H1 (cell line): ENCODE results near the gene PPP1R13B.
A peak's percentile ranks its signal among the peaks of the same experiment; 100 is the strongest.

ENCODE experiments used
- CBX5 ChIP-seq: fragments of 300-800, 300-1000 bp; sonication (generic); IDR thresholded peaks from 2 replicates; pipeline ENCODE4 v1.7.1; 2016; ENCODE audit warnings: antibody characterized with exemption, low read length, low read depth
- EZH2 ChIP-seq: fragments of 200-600 bp; sonication (generic); IDR thresholded peaks from 2 replicates; pipeline ENCODE4 v1.7.1; 2012; ENCODE audit warnings: low read depth, mild to moderate bottlenecking, moderate library complexity, low read length, inconsistent platforms; ENCODE audit not compliant: severe bottlenecking
- FOSL1 ChIP-seq: IDR thresholded peaks from 2 replicates; pipeline ENCODE4 v1.6.1; 2011; ENCODE audit warnings: mild to moderate bottlenecking, low read depth, low read length, moderate library complexity; ENCODE audit not compliant: insufficient read depth
- POLR2A ChIP-seq, 2 experiments: IDR thresholded peaks; 1 replicate in 1 of 2; 2 replicates in 1 of 2; pipeline ENCODE4 v1.6.1; 2011; ENCODE audit warnings: low read depth in 2 of 2, low read length in 2 of 2, mild to moderate bottlenecking in 2 of 2; ENCODE audit errors: control extremely low read depth in 1 of 2
- POLR2AphosphoS5 ChIP-seq: IDR thresholded peaks from 2 replicates; pipeline ENCODE4 v1.6.1; 2011; ENCODE audit warnings: low read depth, low read length
- RAD21 ChIP-seq, 2 experiments: IDR thresholded peaks in 1 of 2; conservative IDR thresholded peaks in 1 of 2; 2 replicates each; pipeline ENCODE4 v1.6.1; 2011; ENCODE audit warnings: low read depth in 2 of 2, low read length in 2 of 2, improper control_type of control experiment in 1 of 2, inconsistent platforms in 1 of 2, mild to moderate bottlenecking in 1 of 2, moderate library complexity in 1 of 2
- RFX5 ChIP-seq: IDR thresholded peaks from 2 replicates; pipeline ENCODE4 v1.6.1; 2011; ENCODE audit warnings: low read depth, low read length, improper control_type of control experiment, borderline replicate concordance
- SP1 ChIP-seq: IDR thresholded peaks from 2 replicates; pipeline ENCODE4 v1.6.1; 2011; ENCODE audit warnings: low read depth, low read length
- SP2 ChIP-seq: IDR thresholded peaks from 2 replicates; pipeline ENCODE4 v1.6.1; 2012; ENCODE audit warnings: mild to moderate bottlenecking, low read length, inconsistent platforms
- TF ChIP-seq, protein P1 (sequence below): IDR thresholded peaks from 2 replicates; pipeline ENCODE4 v1.6.1; 2012; ENCODE audit warnings: inconsistent platforms
- TF ChIP-seq, protein P2 (sequence below), 3 experiments: IDR thresholded peaks; 1 replicate in 2 of 3; 2 replicates in 1 of 3; pipeline versions ENCODE4 v1.5.1 to v1.6.1; 2011; ENCODE audit warnings: low read length in 3 of 3, mild to moderate bottlenecking in 3 of 3, inconsistent platforms in 2 of 3, low read depth in 1 of 3, moderate library complexity in 1 of 3; ENCODE audit not compliant: insufficient read depth in 1 of 3; ENCODE audit errors: control extremely low read depth in 1 of 3

DNA sequence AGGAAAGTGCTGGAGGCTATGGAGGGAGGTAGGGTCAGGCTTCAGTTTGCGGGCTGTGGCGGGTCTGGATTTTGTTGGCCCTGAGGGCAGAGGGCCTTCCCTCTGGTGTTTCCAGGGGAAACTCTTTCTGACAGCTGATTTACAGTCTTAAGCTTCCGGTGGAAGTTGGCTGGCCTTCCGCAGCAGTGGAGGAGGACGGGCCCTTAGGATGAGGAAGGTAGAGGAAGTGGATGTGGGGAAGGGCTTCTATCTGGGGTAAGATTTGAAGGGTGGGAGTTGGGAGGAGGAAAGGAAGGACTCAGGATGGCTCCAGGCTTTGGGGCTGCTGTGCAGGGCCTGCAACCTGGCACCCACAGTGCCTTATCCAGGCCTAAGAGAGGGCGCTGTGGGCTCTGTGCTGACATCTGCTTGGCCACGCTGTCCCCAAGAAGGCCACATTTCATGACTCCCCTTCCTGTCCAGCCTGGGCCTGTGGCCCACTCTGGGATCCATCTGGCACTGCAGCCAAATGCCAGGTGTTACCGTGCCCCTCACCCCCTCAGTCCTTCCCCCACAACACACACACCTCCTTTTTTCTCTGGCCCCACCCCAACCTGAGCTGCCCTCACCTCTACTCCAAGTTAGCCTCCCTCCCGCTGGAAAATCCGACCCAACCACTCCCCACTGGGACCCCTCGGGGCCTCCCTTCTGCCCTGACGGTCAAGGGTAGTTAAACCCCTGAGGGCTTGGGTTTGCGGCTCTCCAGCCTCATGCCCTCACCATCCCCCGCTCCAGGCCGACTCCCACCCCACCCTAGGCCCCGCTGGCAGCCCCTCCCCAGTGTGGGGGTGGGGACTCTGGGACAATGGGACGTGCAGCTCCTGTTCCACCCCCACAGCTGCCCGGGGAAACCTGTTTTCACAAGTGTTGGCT lies 7.7 kb upstream of the PPP1R13B start:
- TF ChIP-seq, protein P1, sequence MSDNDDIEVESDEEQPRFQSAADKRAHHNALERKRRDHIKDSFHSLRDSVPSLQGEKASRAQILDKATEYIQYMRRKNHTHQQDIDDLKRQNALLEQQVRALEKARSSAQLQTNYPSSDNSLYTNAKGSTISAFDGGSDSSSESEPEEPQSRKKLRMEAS: no peak
- TF ChIP-seq CBX5: no peak
- TF ChIP-seq, protein P2, sequence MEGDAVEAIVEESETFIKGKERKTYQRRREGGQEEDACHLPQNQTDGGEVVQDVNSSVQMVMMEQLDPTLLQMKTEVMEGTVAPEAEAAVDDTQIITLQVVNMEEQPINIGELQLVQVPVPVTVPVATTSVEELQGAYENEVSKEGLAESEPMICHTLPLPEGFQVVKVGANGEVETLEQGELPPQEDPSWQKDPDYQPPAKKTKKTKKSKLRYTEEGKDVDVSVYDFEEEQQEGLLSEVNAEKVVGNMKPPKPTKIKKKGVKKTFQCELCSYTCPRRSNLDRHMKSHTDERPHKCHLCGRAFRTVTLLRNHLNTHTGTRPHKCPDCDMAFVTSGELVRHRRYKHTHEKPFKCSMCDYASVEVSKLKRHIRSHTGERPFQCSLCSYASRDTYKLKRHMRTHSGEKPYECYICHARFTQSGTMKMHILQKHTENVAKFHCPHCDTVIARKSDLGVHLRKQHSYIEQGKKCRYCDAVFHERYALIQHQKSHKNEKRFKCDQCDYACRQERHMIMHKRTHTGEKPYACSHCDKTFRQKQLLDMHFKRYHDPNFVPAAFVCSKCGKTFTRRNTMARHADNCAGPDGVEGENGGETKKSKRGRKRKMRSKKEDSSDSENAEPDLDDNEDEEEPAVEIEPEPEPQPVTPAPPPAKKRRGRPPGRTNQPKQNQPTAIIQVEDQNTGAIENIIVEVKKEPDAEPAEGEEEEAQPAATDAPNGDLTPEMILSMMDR (IDR thresholded peaks at IDR 0.05; ENCODE audit: control extremely low read depth in 1 of 3, insufficient read depth in 1 of 3, low read depth in 1 of 3, low read length in 3 of 3): peak in 1 of 3 experiments; percentile 14; a peak in 1 of 4 replicates
- TF ChIP-seq EZH2: no peak
- TF ChIP-seq SP2: no peak
- TF ChIP-seq RAD21 (IDR thresholded peaks at IDR 0.05 in 1 of 2, conservative IDR thresholded peaks at IDR 0.05 in 1 of 2; ENCODE audit: low read depth in 2 of 2, low read length in 2 of 2): no peak
- TF ChIP-seq POLR2A (IDR thresholded peaks at IDR 0.05; ENCODE audit: control extremely low read depth in 1 of 2, low read depth in 2 of 2, low read length in 2 of 2): no peak
- no peak for TF ChIP-seq FOSL1
- TF ChIP-seq RFX5: no peak
- peak; percentile 72; the same call in 1 of the 2 replicates for TF ChIP-seq SP1
- TF ChIP-seq POLR2AphosphoS5: no peak
